Mesenchymal stem cell (in vitro differentiated cells and primary cell): Measurements from ENCODE around the gene SRP72.
"Not testable (repeated sequence)": the region's sequence is repeated elsewhere in the genome, so short reads cannot be mapped to it uniquely, and the experiment has no call there.

Experiments used
- DNase-seq: peaks from one replicate; pipeline ENCODE4 v3.0.0-alpha.2; 2013
- H2AFZ ChIP-seq: one replicate; pipeline ENCODE4 v1.6.1; 2013; ENCODE audit warnings: low read depth, mild to moderate bottlenecking, control low read depth, inconsistent platforms, low read length, moderate library complexity
- H2AK5ac ChIP-seq: 2 replicates; pipeline ENCODE4 v1.6.1; 2013; ENCODE audit warnings: low read length, moderate library complexity, mild to moderate bottlenecking, inconsistent platforms; ENCODE audit not compliant: severe bottlenecking
- H2BK120ac ChIP-seq: one replicate; pipeline ENCODE4 v1.6.1; 2013; ENCODE audit warnings: low read depth, mild to moderate bottlenecking, inconsistent platforms, low read length, moderate library complexity
- H2BK12ac ChIP-seq, 2 experiments: one replicate each; pipeline ENCODE4 v1.6.1; 2013; ENCODE audit warnings: inconsistent platforms in 2 of 2, low read length in 2 of 2, mild to moderate bottlenecking in 2 of 2, moderate library complexity in 2 of 2, control low read depth in 1 of 2
- H2BK15ac ChIP-seq: one replicate; pipeline ENCODE4 v1.6.1; 2013; ENCODE audit warnings: mild to moderate bottlenecking, low read depth, inconsistent platforms; ENCODE audit not compliant: poor library complexity, severe bottlenecking
- H2BK5ac ChIP-seq: 2 replicates; pipeline ENCODE4 v1.6.1; 2013; ENCODE audit warnings: low read depth, mild to moderate bottlenecking, low read length, control low read depth, inconsistent platforms; ENCODE audit not compliant: poor library complexity, severe bottlenecking
- H3K14ac ChIP-seq, 2 experiments: one replicate each; pipeline ENCODE4 v1.6.1; 2013; ENCODE audit warnings: inconsistent platforms in 2 of 2, low read length in 2 of 2, control low read depth in 1 of 2, mild to moderate bottlenecking in 1 of 2, moderate library complexity in 1 of 2
- H3K18ac ChIP-seq, 2 experiments: one replicate each; pipeline ENCODE4 v1.6.1; 2013; ENCODE audit warnings: inconsistent platforms in 2 of 2, low read length in 2 of 2, control low read depth in 1 of 2, low read depth in 1 of 2, mild to moderate bottlenecking in 1 of 2
- H3K23ac ChIP-seq, 2 experiments: one replicate each; pipeline ENCODE4 v1.6.1; 2013; ENCODE audit warnings: inconsistent platforms in 2 of 2, low read length in 2 of 2, mild to moderate bottlenecking in 2 of 2, moderate library complexity in 2 of 2, control low read depth in 1 of 2
- H3K27ac ChIP-seq: 2 replicates; pipeline ENCODE4 v1.5.1; 2013; ENCODE audit warnings: mild to moderate bottlenecking, moderate library complexity, low read length, control low read depth, inconsistent platforms; ENCODE audit not compliant: poor library complexity, severe bottlenecking
- H3K27me3 ChIP-seq, 2 experiments: 2 replicates each; pipeline versions ENCODE4 v1.6.1 to v1.7.0; 2013; ENCODE audit warnings: low read length in 2 of 2, mild to moderate bottlenecking in 2 of 2, moderate library complexity in 2 of 2, control low read depth in 1 of 2, inconsistent platforms in 1 of 2; ENCODE audit not compliant: control insufficient read depth in 1 of 2, insufficient read depth in 1 of 2
- H3K36me3 ChIP-seq, 2 experiments: 2 replicates each; pipeline versions ENCODE4 v1.6.1 to v1.7.0; 2013; ENCODE audit warnings: low read length in 2 of 2, control low read depth in 1 of 2, inconsistent platforms in 1 of 2, low read depth in 1 of 2, mild to moderate bottlenecking in 1 of 2; ENCODE audit not compliant: insufficient read depth in 2 of 2, control insufficient read depth in 1 of 2
- H3K4ac ChIP-seq, 2 experiments: one replicate each; pipeline ENCODE4 v1.6.1; 2013; ENCODE audit warnings: inconsistent platforms in 2 of 2, low read length in 2 of 2, mild to moderate bottlenecking in 2 of 2, moderate library complexity in 2 of 2, control low read depth in 1 of 2, low read depth in 1 of 2
- H3K4me1 ChIP-seq: 2 replicates; pipeline ENCODE4 v1.6.1; 2013; ENCODE audit warnings: low read depth, low read length, control low read depth; ENCODE audit not compliant: control insufficient read depth, insufficient read depth
- H3K4me2 ChIP-seq: 2 replicates; pipeline ENCODE4 v1.6.1; 2013; ENCODE audit warnings: low read length, mild to moderate bottlenecking, inconsistent platforms; ENCODE audit not compliant: poor library complexity, severe bottlenecking
- H3K4me3 ChIP-seq, 2 experiments: 2 replicates each; pipeline versions ENCODE4 v1.5.1 to v1.7.0; 2013; ENCODE audit warnings: low read length in 2 of 2, mild to moderate bottlenecking in 2 of 2, control low read depth in 1 of 2, low read depth in 1 of 2; ENCODE audit not compliant: insufficient read depth in 1 of 2
- H3K79me1 ChIP-seq: replicated peaks from 2 replicates; pipeline ENCODE4 v1.6.1; 2013; ENCODE audit warnings: mild to moderate bottlenecking, control low read depth, low read length, inconsistent platforms; ENCODE audit not compliant: poor library complexity, severe bottlenecking
- H3K9ac ChIP-seq: 2 replicates; pipeline ENCODE4 v1.7.0; 2013; ENCODE audit warnings: mild to moderate bottlenecking, low read length, moderate library complexity
- H3K9me3 ChIP-seq: 2 replicates; pipeline ENCODE4 v1.7.0; 2013; ENCODE audit warnings: mild to moderate bottlenecking, low read length; ENCODE audit not compliant: control insufficient read depth
- H4K8ac ChIP-seq: one replicate; pipeline ENCODE4 v1.6.1; 2013; ENCODE audit warnings: inconsistent platforms, mild to moderate bottlenecking, low read length, moderate library complexity
- H4K91ac ChIP-seq: one replicate; pipeline ENCODE4 v1.6.1; 2013; ENCODE audit warnings: mild to moderate bottlenecking, low read length, inconsistent platforms
- WGBS: methylation state at CpG from one replicate; pipeline ENCODE4 v1.1.7; 2013; ENCODE audit warnings: mixed read lengths; 5-methylcytosine and 5-hydroxymethylcytosine counted together

The SRP72 gene

DNA sequence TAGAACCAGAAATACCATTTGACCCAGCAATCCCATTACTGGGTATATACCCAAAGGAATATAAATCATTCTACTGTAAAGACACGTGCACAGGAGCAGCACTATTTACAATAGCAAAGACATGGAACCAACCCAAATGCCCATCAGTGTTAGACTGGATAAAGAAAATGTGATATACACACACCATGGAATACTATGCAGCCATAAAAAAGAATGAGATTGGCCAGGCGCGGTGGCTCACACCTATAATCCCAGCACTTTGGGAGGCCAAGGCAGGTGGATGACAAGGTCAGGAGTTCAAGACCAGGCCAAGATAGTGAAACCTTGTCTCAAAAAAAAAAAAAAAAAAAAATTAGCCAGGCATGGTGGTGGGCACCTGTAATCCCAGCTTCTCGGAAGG, 17.9 kb upstream of the SRP72 start:
- not testable (repeated sequence) for H3K27me3 ChIP-seq, H3K9ac ChIP-seq, H3K4me2 ChIP-seq, H3K4ac ChIP-seq, H2AFZ ChIP-seq, H4K91ac ChIP-seq, H2AK5ac ChIP-seq, H3K14ac ChIP-seq, H2BK5ac ChIP-seq, H3K18ac ChIP-seq, H3K23ac ChIP-seq, H2BK15ac ChIP-seq, H2BK120ac ChIP-seq, H3K4me1 ChIP-seq, H3K4me3 ChIP-seq, H3K9me3 ChIP-seq, DNase-seq, H3K27ac ChIP-seq, H4K8ac ChIP-seq, H2BK12ac ChIP-seq
- Histone ChIP-seq H3K79me1 (peaks cover 11% of the 10 kb centered on the region), H3K36me3 (peaks cover 17 to 96% of the 10 kb centered on the region in 2 experiments)
- 98% methylated on average over 3 of the region's 4 CpGs for WGBS

DNA sequence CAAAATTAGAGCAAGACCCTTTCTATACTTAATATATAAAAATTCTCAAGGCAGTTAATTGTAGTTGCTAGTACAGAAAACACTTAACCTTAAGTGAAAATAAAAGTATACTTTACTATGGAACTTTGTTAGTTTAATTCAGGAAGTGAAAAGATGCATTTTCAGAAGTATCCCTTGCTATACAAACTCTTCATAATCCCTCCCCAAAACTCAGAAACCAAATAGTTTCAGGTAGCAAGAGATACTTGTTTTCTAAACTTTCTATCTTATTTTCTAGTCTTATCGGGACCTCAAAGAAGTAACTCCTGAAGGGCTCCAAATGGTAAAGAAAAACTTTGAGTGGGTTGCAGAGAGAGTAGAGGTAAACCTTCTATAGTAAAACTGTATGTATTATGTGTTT, 17.1 kb upstream of the SRP72 start:
- H3K27ac ChIP-seq: no peak overlapping the region
- H2BK120ac ChIP-seq: no peak overlapping the region
- no peak overlapping the region for H2BK5ac ChIP-seq
- H2AK5ac ChIP-seq: no peak overlapping the region
- no peak overlapping the region for H2AFZ ChIP-seq
- no peak for DNase-seq
- no peak overlapping the region for H2BK15ac ChIP-seq
- H3K4ac ChIP-seq: no peak overlapping the region
- no peaks in the 10 kb centered on the region for H3K27me3 ChIP-seq
- H4K91ac ChIP-seq: no peak overlapping the region
- peaks cover 9% of the 10 kb centered on the region for H3K79me1 ChIP-seq
- H3K9me3 ChIP-seq: no peaks in the 10 kb centered on the region
- no peak overlapping the region for H3K4me3 ChIP-seq
- no peak overlapping the region for H2BK12ac ChIP-seq
- H3K9ac ChIP-seq: no peak overlapping the region
- H3K23ac ChIP-seq: no peak overlapping the region
- WGBS: 83% methylated on average over 1 of the region's 1 CpG
- H3K36me3 ChIP-seq: peaks cover 20 to 96% of the 10 kb centered on the region in 2 experiments
- H3K14ac ChIP-seq: no peak overlapping the region
- no peaks in the 10 kb centered on the region for H3K4me1 ChIP-seq
- no peak overlapping the region for H3K4me2 ChIP-seq
- H4K8ac ChIP-seq: no peak overlapping the region
- H3K18ac ChIP-seq: no peak overlapping the region

GRCh38 chr4:56460085-56460484, 7.3 kb upstream of the SRP72 start:
- H3K4me1 ChIP-seq: no peaks in the 10 kb centered on the region
- DNase-seq: no peak
- no peak overlapping the region for H2BK120ac ChIP-seq
- no peak overlapping the region for H3K4ac ChIP-seq
- H3K4me3 ChIP-seq: no peak overlapping the region
- H2BK12ac ChIP-seq: no peak overlapping the region
- peaks cover 17% of the 10 kb centered on the region for H3K79me1 ChIP-seq
- H2BK15ac ChIP-seq: no peak overlapping the region
- H2AK5ac ChIP-seq: no peak overlapping the region
- H3K18ac ChIP-seq: no peak overlapping the region
- no peaks in the 10 kb centered on the region for H3K27me3 ChIP-seq
- H3K9ac ChIP-seq: no peak overlapping the region
- peaks cover 18 to 87% of the 10 kb centered on the region in 2 experiments for H3K36me3 ChIP-seq
- H3K14ac ChIP-seq: no peak overlapping the region
- no peak overlapping the region for H3K4me2 ChIP-seq
- 84% methylated on average over 3 of the region's 3 CpGs for WGBS
- no peak overlapping the region for H4K8ac ChIP-seq
- no peak overlapping the region for H4K91ac ChIP-seq
- no peak overlapping the region for H2BK5ac ChIP-seq
- H3K23ac ChIP-seq: no peak overlapping the region
- no peaks in the 10 kb centered on the region for H3K9me3 ChIP-seq
- H2AFZ ChIP-seq: no peak overlapping the region
- H3K27ac ChIP-seq: no peak overlapping the region

- Histone ChIP-seq H3K9ac (no peak overlapping the region), H3K14ac (no peak overlapping the region), H3K23ac (no peak overlapping the region), H2BK120ac (no peak overlapping the region), H3K4ac (no peak overlapping the region), H2BK12ac (no peak overlapping the region), H2BK5ac (no peak overlapping the region), H2AFZ (no peak overlapping the region), H3K4me1 (peaks cover 4% of the 10 kb centered on the region), H3K27me3 (no peaks in the 10 kb centered on the region), H2AK5ac (no peak overlapping the region), H3K36me3 (peaks cover 12 to 66% of the 10 kb centered on the region in 2 experiments), H3K9me3 (no peaks in the 10 kb centered on the region), H4K8ac (no peak overlapping the region), H2BK15ac (no peak overlapping the region), H4K91ac (no peak overlapping the region), H3K4me2 (no peak overlapping the region), H3K4me3 (no peak overlapping the region), H3K27ac (no peak overlapping the region), H3K18ac (no peak overlapping the region), H3K79me1 (peaks cover 12% of the 10 kb centered on the region)
- DNase-seq: no peak
These were observed 5.3 kb upstream of the SRP72 start for GRCh38 chr4:56462157-56462556.
